OCI-LY1 (cell line): ENCODE measurements around the gene ATF6.

Experiments used
- EZH2 ChIP-seq: fragments of 200-600 bp; sonication (generic), shearing (Covaris generic); IDR thresholded peaks from 2 replicates; pipeline ENCODE4 v1.8.0; 2017; ENCODE audit warnings: borderline replicate concordance, mixed run types, mild to moderate bottlenecking, antibody characterized with exemption, low read length, moderate library complexity, mixed read lengths
- TF ChIP-seq, protein P1 (sequence below): fragments of 200-600 bp; sonication (generic), shearing (Covaris generic); IDR thresholded peaks from 2 replicates; pipeline ENCODE4 v1.5.1; 2017; ENCODE audit warnings: mild to moderate bottlenecking, antibody characterized with exemption, low read length, moderate library complexity, mixed read lengths

DNA sequence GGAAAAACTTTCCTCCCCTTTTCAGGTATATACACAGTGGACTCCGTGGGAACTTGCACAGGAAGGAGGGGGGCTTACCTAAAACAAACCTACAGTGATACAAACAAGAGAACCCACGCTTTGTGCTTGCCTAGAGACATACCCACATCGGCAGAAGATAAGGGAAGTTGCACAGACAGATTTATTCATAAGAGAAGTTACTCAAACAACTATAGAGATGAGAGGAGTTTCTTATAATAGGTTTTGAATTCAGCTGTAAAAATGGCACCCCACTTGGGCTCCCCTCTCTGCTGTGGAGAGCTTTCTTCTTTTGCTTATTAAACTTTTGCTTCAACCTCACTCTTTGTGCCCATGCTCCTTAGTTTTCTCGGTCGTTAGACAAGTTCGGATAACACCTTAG, 18.3 kb upstream of the ATF6 start:
- TF ChIP-seq, protein P1, sequence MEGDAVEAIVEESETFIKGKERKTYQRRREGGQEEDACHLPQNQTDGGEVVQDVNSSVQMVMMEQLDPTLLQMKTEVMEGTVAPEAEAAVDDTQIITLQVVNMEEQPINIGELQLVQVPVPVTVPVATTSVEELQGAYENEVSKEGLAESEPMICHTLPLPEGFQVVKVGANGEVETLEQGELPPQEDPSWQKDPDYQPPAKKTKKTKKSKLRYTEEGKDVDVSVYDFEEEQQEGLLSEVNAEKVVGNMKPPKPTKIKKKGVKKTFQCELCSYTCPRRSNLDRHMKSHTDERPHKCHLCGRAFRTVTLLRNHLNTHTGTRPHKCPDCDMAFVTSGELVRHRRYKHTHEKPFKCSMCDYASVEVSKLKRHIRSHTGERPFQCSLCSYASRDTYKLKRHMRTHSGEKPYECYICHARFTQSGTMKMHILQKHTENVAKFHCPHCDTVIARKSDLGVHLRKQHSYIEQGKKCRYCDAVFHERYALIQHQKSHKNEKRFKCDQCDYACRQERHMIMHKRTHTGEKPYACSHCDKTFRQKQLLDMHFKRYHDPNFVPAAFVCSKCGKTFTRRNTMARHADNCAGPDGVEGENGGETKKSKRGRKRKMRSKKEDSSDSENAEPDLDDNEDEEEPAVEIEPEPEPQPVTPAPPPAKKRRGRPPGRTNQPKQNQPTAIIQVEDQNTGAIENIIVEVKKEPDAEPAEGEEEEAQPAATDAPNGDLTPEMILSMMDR: no peak
- no peak for TF ChIP-seq EZH2
